Measurements from ENCODE around the gene EHF. TPM values are rescaled to one million over a fixed set of nuclear protein-coding genes. Genes with fewer than 3 reads are reported as not detected.

EHF gene
- total and polyA plus RNA-seq, 9 of the 15 experiments (the other 6 are each of a cell fraction or from before 2014, with no cell fraction given) = 0.04 to 0.54 (median 0.37) TPM

DNA sequence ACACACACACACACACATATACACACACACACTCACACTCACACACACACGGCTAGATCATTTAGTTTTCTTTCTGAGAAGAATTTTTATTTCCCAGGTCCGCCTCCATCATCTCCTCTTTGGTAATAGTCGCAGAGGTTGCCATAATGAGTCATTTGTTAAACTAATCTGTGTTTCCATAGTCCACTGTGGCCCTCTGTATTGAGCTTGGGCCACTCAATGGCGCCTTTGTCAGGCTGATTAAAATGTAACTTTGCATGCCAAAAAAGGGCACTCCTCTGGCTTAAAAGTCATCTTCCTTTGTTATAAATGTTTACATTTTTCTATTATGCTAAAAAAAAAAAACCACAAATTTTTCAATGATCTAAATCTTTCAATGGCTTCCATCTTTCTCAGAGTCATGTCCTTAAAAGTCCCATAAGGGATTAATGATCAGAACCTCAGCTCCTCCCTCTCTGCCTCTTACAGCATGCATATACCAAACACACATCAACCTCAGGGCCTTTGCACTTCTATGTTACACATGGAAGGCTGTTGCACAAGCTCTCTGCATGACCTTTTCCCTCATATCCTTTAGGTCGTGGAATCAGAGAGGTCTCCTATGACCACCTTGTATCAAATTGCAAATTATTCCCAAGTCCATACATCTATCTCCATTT is 35.3 kb downstream of the EHF start:
- 53% methylated on average over 5 of the region's 5 CpGs for WGBS (ENCODE audit: insufficient coverage, low coverage, missing lambda C conversion rate)
- no peaks in the 10 kb centered on the region for H3K36me3 ChIP-seq (ENCODE audit: control insufficient read depth, insufficient read depth, low read length)
- no peak overlapping the region for H3K9ac ChIP-seq (ENCODE audit: insufficient read depth in 1 of 2, low read depth in 2 of 2, low read length in 2 of 2)
- no peak for DNase-seq (ENCODE audit: extremely low read depth in 1 of 4, low spot score in 3 of 4)
- no peak overlapping the region for H3K4me3 ChIP-seq
- no peak overlapping the region for H2AFZ ChIP-seq (ENCODE audit: low read depth, low read length)
- TF ChIP-seq TEAD2 (tag; IDR thresholded peaks at IDR 0.05) (no peak), ARHGAP35 (IDR thresholded peaks at IDR 0.05; ENCODE audit: partially characterized antibody) (no peak), ADNP (tag; IDR thresholded peaks at IDR 0.05) (0 out of 2 replicates have a peak, but pooled peaks have one; percentile 47), EP400 (IDR thresholded peaks at IDR 0.05) (no peak), RBM25 (IDR thresholded peaks at IDR 0.05; ENCODE audit: low read depth, low read length, severe bottlenecking) (peak; percentile 64)
- TF ChIP-seq, protein P1, sequence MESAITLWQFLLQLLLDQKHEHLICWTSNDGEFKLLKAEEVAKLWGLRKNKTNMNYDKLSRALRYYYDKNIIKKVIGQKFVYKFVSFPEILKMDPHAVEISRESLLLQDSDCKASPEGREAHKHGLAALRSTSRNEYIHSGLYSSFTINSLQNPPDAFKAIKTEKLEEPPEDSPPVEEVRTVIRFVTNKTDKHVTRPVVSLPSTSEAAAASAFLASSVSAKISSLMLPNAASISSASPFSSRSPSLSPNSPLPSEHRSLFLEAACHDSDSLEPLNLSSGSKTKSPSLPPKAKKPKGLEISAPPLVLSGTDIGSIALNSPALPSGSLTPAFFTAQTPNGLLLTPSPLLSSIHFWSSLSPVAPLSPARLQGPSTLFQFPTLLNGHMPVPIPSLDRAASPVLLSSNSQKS (CRISPR knock-in tag; IDR thresholded peaks at IDR 0.05) = no peak
- no peaks in the 10 kb centered on the region for H3K79me2 ChIP-seq (ENCODE audit: control insufficient read depth, insufficient read depth, low read length)
- no peak for FAIRE-seq
- POLR2A ChIA-PET = interaction anchor here (1.0 kb wide), 1 partner anchor 53 kb away, joined by 4 read pairs; no protein-coding TSS in a partner anchor
- ATAC-seq = no peak
- no peaks in the 10 kb centered on the region for H3K27me3 ChIP-seq (ENCODE audit: control insufficient read depth in 2 of 2, insufficient read depth in 2 of 2, low read length in 2 of 2)
- in situ Hi-C loops (cut with MboI) (no loop called here), intact Hi-C loops (cut with micrococcal nuclease) (no loop called here)
- no TSS peak for BruUV-seq (replicated peaks)
- no peak overlapping the region for H3K27ac ChIP-seq (ENCODE audit: extremely low read depth, low read depth, low read length)
- no peaks in the 10 kb centered on the region for H4K20me1 ChIP-seq (replicated peaks; ENCODE audit: control insufficient read depth, insufficient read depth, low read length)
- CTCF ChIA-PET (ENCODE audit: low intra/inter-chr PET ratio) = no interaction called here
- no peak overlapping the region for H3K4me2 ChIP-seq (ENCODE audit: insufficient read depth, low read length)
- H3K4me1 ChIP-seq (replicated peaks in 1 of 2; ENCODE audit: control insufficient read depth in 2 of 2, insufficient read depth in 2 of 2, low read length in 2 of 2) = peaks cover 0 to 29% of the 10 kb centered on the region in 2 experiments; a peak in 3 of 5 replicates
- H3K9me1 ChIP-seq (ENCODE audit: control insufficient read depth, insufficient read depth, low read length) = no peaks in the 10 kb centered on the region
- no peaks in the 10 kb centered on the region for H3K9me3 ChIP-seq (replicated peaks; ENCODE audit: control insufficient read depth, insufficient read depth, low read depth, low read length)

Data from K562 (cell line).